Measurements from ENCODE around the gene STRBP.
"Not testable (repeated sequence)": the region's sequence is repeated elsewhere in the genome, so short reads cannot be mapped to it uniquely, and the experiment has no call there.

The STRBP gene

GRCh38 chr9:123191260-123191659 lies 77.1 kb downstream of the STRBP start:
- no peak for DNase-seq (ENCODE audit: low read depth)

DNA sequence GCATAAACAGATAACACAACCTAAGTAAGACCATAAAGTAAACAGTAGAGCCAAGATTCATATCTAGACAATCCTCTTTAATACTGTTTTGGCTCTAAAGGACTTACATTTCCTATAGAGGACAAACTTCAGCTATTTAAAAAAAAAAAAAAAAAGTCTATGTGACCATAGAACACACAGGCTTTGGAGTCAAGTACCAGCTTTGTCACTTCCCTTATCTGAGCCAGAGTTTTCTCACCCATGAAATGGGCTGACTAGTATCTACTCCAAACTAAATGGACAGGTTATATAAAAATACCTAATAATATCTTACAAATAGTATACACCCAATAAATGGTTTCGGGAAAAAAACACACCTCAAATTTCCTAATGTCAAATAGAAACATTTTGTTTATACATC lies 81.3 kb downstream of the STRBP start:
- DNase-seq (ENCODE audit: low read depth): no peak

DNA sequence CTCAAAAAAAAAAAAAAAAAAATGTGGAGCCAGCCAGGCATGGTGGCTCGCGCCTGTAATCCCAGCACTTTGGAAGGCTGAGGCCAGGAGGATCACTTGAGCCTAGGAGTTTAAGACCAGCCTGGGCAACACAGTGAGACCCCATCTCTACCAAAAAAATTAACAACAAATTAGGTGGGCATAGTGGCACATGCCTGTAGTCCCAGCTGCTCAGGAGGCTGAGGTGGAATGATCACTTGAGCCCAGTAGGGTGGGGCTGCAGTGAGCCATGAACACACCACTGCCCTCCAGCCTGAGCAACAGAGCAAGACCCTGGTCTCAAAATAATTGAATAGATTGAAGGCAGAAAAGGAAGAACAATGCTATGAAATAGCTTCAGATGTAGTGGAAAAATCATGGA lies 82.4 kb downstream of the STRBP start:
- DNase-seq (ENCODE audit: low read depth): not testable (repeated sequence)

DNA sequence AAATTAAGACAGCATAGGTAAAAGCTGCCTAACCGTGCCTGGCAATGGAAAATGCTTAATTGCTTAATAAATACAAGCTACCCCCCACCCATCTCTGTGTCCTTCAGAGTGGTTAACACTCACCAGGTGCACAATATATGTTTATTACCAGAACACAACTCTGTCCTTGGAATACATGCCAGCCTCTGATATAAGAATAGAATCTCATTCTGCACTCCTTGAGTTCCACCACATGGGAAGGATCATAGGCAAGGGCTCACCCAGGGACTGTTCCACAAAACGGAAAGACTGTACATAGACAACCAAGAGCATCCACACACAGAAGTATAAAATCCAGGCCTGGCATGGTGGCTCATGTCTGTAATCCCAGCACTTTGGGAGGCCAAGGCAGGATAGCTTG lies 91.4 kb downstream of the STRBP start:
- no peak for DNase-seq (ENCODE audit: low read depth)

- no peak for DNase-seq (ENCODE audit: low read depth)
Observed at GRCh38 chr9:123175854-123176629, 92.3 kb downstream of the STRBP start.

GRCh38 chr9:123174887-123175518 lies 93.4 kb downstream of the STRBP start:
- no peak for DNase-seq (ENCODE audit: low read depth)

GRCh38 chr9:123174079-123174478 lies 94.3 kb downstream of the STRBP start:
- no peak for DNase-seq (ENCODE audit: low read depth)

GRCh38 chr9:123169926-123170325 lies 98.5 kb downstream of the STRBP start:
- DNase-seq (ENCODE audit: low read depth): no peak

GRCh38 chr9:123168586-123168985 lies 99.8 kb downstream of the STRBP start:
- no peak for DNase-seq (ENCODE audit: low read depth)

DNA sequence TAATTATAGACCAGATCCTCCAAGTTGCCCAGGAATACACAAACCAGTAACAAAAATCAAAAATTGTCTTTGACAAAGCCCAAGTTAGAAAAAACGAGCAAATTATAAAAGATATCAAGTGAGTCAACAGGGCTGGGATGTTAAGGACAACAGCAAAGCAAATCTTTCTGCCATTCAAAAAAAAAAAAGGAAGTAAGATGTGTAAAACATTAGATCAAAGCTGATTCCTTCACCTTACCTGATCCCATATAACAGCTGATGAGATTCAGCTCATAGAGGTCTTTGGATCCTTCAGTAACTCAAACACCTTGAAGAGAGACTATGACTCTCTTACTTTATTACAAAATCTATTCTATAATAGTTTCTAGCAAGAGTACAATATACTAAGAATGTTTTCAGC lies 100.9 kb downstream of the STRBP start:
- no peak for DNase-seq (ENCODE audit: low read depth)

- DNase-seq (ENCODE audit: low read depth): no peak
Observed at GRCh38 chr9:123165813-123166212, 102.6 kb downstream of the STRBP start.

GRCh38 chr9:123164285-123164684 lies 104.1 kb downstream of the STRBP start:
- DNase-seq (ENCODE audit: low read depth): no peak

GRCh38 chr9:123162791-123163345 lies 105.5 kb downstream of the STRBP start:
- no peak for DNase-seq (ENCODE audit: low read depth)

DNA sequence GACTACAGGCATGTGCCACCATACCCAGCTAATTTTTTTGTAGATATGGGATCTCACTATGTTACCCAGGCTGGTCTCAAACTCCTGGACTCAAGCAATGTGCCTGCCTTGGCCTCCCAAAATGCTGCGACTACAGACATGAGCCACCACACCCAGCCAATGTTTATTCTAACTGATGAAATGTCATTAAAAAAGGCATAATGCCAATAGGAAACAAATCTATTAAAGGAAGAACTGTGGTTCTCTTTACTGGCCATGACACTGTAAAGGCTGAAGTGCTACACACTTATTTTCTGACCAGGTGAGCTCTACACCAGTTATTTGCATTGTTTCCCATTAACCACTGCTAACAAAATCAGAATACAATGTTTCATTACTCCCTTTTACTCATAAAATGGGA lies 106.0 kb downstream of the STRBP start:
- DNase-seq (ENCODE audit: low read depth): no peak

GRCh38 chr9:123157221-123157620 lies 111.2 kb downstream of the STRBP start:
- DNase-seq (ENCODE audit: low read depth): no peak

GRCh38 chr9:123150708-123151503 lies 117.5 kb downstream of the STRBP start:
- DNase-seq (ENCODE audit: low read depth): no peak

GRCh38 chr9:123149067-123149466 lies 119.3 kb downstream of the STRBP start:
- DNase-seq (ENCODE audit: low read depth): no peak

GRCh38 chr9:123138163-123138562 lies 130.2 kb downstream of the STRBP start:
- no peak for DNase-seq (ENCODE audit: low read depth)

DNA sequence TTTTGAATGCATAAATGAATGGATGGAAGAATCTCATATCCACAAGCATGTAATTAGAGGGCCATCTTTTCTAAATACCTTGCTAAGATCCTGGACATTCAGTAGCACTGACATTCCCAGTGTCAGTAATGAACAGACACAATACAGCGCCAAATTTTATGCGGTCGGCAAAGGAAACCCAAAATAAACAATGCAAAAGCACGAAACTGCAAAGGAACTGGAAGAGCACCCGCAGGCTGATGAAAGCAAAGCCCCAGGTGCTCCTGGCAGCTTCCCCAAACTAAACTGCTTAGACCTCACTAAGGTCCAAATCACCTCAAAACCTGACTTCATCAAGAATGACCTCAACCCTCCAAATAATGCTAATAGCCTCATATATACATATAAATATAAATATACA lies 133.0 kb downstream of the STRBP start:
- no peak for DNase-seq (ENCODE audit: low read depth)

DNA sequence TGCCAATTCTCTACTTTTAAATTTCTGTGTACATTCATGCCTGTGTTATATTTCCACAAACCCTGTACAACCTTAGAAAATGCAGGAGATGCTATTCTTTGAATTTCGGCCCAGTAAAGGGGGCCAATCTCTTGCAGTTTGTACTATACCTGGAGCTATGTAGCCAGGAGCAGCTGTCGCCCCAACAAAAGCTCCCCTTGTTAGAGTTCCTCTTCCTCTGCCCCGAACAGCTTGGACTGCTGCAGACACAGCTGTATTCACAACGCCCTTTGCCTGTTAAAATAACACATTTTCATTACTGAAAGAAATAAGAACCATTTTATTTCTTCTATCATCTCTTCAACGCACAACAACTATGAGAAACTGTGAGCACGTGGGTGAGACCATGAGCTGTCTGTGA lies 135.7 kb downstream of the STRBP start:
- no peak for DNase-seq (ENCODE audit: low read depth)

- DNase-seq (ENCODE audit: low read depth): no peak
Observed at GRCh38 chr9:123131993-123132392, 136.4 kb downstream of the STRBP start.

GRCh38 chr9:123131258-123131657 lies 137.1 kb downstream of the STRBP start:
- DNase-seq (ENCODE audit: low read depth): peak; percentile 54

GRCh38 chr9:123129423-123129822 lies 139.0 kb downstream of the STRBP start:
- no peak for DNase-seq (ENCODE audit: low read depth)

Measured in HS-27A (cell line).